Measurements from ENCODE around the gene OR4K1.

OR4K1 gene

DNA sequence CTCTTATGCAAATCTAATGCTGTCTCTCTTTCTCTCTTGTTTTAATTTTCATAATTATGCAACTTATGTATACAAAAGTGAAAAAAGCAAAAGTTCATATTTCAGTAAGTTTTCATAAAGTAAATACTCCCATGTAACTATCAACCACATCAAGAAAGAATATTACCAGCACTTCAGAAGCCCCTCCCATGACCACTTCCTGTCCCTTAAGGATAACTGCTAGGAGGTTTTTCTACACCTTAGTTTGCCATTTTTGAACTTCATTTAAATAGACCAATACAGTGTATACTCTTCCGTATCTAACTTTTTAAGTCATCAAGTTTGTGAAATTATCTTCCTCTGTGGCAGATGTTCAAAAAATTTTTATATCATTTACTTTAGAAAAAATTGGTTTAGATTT is 44.1 kb downstream of the OR4K1 start:
- DNase-seq (ENCODE audit: low read depth, low spot score) = no peak
- no peaks in the 10 kb centered on the region for H3K4me1 ChIP-seq (ENCODE audit: insufficient read depth, insufficient read length)
- no peak for TF ChIP-seq YY1 (IDR thresholded peaks at IDR 0.05; ENCODE audit: insufficient read depth, insufficient read length)
- TF ChIP-seq SUZ12 (IDR thresholded peaks at IDR 0.05; ENCODE audit: extremely low read depth, insufficient read depth, insufficient read length) = no peak
- TF ChIP-seq ZNF274 (IDR thresholded peaks at IDR 0.05; ENCODE audit: low read depth, low read length) = no peak
- no peak overlapping the region for H3K4me3 ChIP-seq (ENCODE audit: insufficient read length, low read depth)
- H3K9ac ChIP-seq (ENCODE audit: insufficient read length, low read depth) = no peak overlapping the region
- H3K27me3 ChIP-seq (ENCODE audit: insufficient read depth, insufficient read length) = no peaks in the 10 kb centered on the region
- no peaks in the 10 kb centered on the region for H3K36me3 ChIP-seq (ENCODE audit: insufficient read depth, insufficient read length, low read length)
- H3K9me3 ChIP-seq (ENCODE audit: insufficient read depth, low read length) = no peaks in the 10 kb centered on the region

DNA sequence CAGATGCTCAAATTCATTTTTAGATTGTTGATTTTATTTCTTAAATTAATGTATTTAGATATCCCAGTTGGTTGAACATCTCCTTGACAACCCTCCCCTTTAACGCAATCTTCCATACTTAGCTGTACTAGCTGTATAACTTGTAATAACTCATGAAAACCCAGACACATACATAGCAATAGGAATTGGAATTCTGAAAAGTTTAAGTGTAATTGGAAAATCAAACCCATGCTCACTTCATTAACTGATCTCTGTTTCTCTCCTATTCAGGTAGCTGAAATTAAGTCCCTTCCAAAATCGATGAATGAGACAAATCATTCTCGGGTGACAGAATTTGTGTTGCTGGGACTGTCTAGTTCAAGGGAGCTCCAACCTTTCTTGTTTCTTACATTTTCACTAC is 44.6 kb downstream of the OR4K1 start, which contains the start of gene OR4K15:
Gene OR4K15, plus strand, starts transcription at position 301 of the 400 bp plus-strand sequence. Its CDS starts 0 bp downstream, at position 301.
- no peak within 1 kb of the TSS for H3K9ac ChIP-seq (ENCODE audit: insufficient read length, low read depth)
- no peak for TF ChIP-seq SUZ12 (IDR thresholded peaks at IDR 0.05; ENCODE audit: extremely low read depth, insufficient read depth, insufficient read length)
- no peak for TF ChIP-seq ZNF274 (IDR thresholded peaks at IDR 0.05; ENCODE audit: low read depth, low read length)
- TF ChIP-seq YY1 (IDR thresholded peaks at IDR 0.05; ENCODE audit: insufficient read depth, insufficient read length) = no peak
- no peak for DNase-seq (ENCODE audit: low read depth, low spot score)
- H3K36me3 ChIP-seq (ENCODE audit: insufficient read depth, insufficient read length, low read length) = no peaks in the 10 kb centered on the region
- H3K27me3 ChIP-seq (ENCODE audit: insufficient read depth, insufficient read length) = no peaks in the 10 kb centered on the region
- no peak within 1 kb of the TSS for H3K4me3 ChIP-seq (ENCODE audit: insufficient read length, low read depth)
- H3K4me1 ChIP-seq (ENCODE audit: insufficient read depth, insufficient read length) = no peaks in the 10 kb centered on the region
- no peaks in the 10 kb centered on the region for H3K9me3 ChIP-seq (ENCODE audit: insufficient read depth, low read length)
